ENCODE results near the gene VPS25.

DNA sequence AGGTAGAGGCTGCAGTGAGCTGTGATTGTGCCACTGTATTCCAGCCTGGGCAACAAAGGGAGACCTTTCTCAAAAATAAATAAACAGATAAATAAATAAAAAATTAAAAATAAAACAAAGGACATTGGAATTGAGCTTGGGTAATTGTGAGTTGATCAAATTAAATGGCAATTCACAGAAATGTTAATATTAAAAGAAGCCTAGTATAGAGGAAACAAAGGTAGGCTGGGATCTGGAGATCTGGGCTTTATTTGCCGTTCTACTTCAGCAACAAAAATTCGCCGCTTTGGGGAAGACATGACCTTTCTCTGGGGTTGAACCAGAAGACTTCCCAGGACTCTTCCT lies 332 bp upstream of the VPS25 start:
- TF ChIP-seq, protein P1, sequence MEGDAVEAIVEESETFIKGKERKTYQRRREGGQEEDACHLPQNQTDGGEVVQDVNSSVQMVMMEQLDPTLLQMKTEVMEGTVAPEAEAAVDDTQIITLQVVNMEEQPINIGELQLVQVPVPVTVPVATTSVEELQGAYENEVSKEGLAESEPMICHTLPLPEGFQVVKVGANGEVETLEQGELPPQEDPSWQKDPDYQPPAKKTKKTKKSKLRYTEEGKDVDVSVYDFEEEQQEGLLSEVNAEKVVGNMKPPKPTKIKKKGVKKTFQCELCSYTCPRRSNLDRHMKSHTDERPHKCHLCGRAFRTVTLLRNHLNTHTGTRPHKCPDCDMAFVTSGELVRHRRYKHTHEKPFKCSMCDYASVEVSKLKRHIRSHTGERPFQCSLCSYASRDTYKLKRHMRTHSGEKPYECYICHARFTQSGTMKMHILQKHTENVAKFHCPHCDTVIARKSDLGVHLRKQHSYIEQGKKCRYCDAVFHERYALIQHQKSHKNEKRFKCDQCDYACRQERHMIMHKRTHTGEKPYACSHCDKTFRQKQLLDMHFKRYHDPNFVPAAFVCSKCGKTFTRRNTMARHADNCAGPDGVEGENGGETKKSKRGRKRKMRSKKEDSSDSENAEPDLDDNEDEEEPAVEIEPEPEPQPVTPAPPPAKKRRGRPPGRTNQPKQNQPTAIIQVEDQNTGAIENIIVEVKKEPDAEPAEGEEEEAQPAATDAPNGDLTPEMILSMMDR (conservative IDR thresholded peaks at IDR 0.05) = no peak
- TF ChIP-seq EZH2 (IDR thresholded peaks at IDR 0.05; ENCODE audit: low read depth) = no peak

Measured in PC-9 (cell line).